ENCODE data around the gene DIDO1. TPM values are rescaled to one million over a fixed set of nuclear protein-coding genes. Genes with fewer than 3 reads are reported as not detected.

The DIDO1 gene
- total RNA-seq, 1 experiment from 2014 or later = 120 TPM

GRCh38 chr20:62885046-62885895, 41.0 kb downstream of the DIDO1 start:
- no peak overlapping the region for H3K27ac Mint-ChIP-seq (ENCODE audit: unreplicated experiment)
- Histone ChIP-seq H3K4me1 (no peaks in the 10 kb centered on the region), H3K9me3 (no peaks in the 10 kb centered on the region), H3K36me3 (ENCODE audit: control insufficient read depth, insufficient read depth, low read length) (peaks cover 11% of the 10 kb centered on the region), H3K4me3 (ENCODE audit: low read depth, low read length) (no peak overlapping the region), H3K27me3 (replicated peaks; ENCODE audit: control insufficient read depth, insufficient read depth, low read length) (no peaks in the 10 kb centered on the region)
- ChIA-PET POLR2A (no interaction called here), CTCF (interaction anchor here (0.6 to 0.9 kb wide), 2 partner anchors 9 to 14 kb away, joined by 3 read pairs; no protein-coding TSS in a partner anchor)
- H3K4me1 Mint-ChIP-seq (ENCODE audit: low read depth, unreplicated experiment) = no peaks in the 10 kb centered on the region
- no peaks in the 10 kb centered on the region for H3K27me3 Mint-ChIP-seq (ENCODE audit: insufficient read depth, unreplicated experiment)
- TF ChIP-seq, protein P1, sequence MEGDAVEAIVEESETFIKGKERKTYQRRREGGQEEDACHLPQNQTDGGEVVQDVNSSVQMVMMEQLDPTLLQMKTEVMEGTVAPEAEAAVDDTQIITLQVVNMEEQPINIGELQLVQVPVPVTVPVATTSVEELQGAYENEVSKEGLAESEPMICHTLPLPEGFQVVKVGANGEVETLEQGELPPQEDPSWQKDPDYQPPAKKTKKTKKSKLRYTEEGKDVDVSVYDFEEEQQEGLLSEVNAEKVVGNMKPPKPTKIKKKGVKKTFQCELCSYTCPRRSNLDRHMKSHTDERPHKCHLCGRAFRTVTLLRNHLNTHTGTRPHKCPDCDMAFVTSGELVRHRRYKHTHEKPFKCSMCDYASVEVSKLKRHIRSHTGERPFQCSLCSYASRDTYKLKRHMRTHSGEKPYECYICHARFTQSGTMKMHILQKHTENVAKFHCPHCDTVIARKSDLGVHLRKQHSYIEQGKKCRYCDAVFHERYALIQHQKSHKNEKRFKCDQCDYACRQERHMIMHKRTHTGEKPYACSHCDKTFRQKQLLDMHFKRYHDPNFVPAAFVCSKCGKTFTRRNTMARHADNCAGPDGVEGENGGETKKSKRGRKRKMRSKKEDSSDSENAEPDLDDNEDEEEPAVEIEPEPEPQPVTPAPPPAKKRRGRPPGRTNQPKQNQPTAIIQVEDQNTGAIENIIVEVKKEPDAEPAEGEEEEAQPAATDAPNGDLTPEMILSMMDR (IDR thresholded peaks at IDR 0.05; ENCODE audit: insufficient read depth in 1 of 2, low read depth in 1 of 2, low read length in 1 of 2, severe bottlenecking in 1 of 2, unreplicated experiment in 1 of 2) = no peak
- H3K4me3 Mint-ChIP-seq (ENCODE audit: unreplicated experiment) = no peak overlapping the region
- no TSS peak for BruUV-seq (replicated peaks)
- no peak for DNase-seq
- H3K36me3 Mint-ChIP-seq (ENCODE audit: insufficient read depth, unreplicated experiment) = peaks cover 76% of the 10 kb centered on the region
- intact Hi-C loops (cut with micrococcal nuclease; ENCODE audit: unreplicated experiment) = no loop called here
- H3K9me3 Mint-ChIP-seq (ENCODE audit: unreplicated experiment) = no peaks in the 10 kb centered on the region

- H3K27ac Mint-ChIP-seq (ENCODE audit: unreplicated experiment) = no peak overlapping the region
- no peak overlapping the region for H3K4me3 Mint-ChIP-seq (ENCODE audit: unreplicated experiment)
- no peaks in the 10 kb centered on the region for H3K27me3 ChIP-seq (replicated peaks; ENCODE audit: control insufficient read depth, insufficient read depth, low read length)
- no peak overlapping the region for H3K4me3 ChIP-seq (ENCODE audit: low read depth, low read length)
- TF ChIP-seq, protein P1 (IDR thresholded peaks at IDR 0.05; ENCODE audit: insufficient read depth in 1 of 2, low read depth in 1 of 2, low read length in 1 of 2, severe bottlenecking in 1 of 2, unreplicated experiment in 1 of 2) = no peak
- intact Hi-C loops (cut with micrococcal nuclease; ENCODE audit: unreplicated experiment) = no loop called here
- H3K4me1 ChIP-seq = no peaks in the 10 kb centered on the region
- POLR2A ChIA-PET = no interaction called here
- CTCF ChIA-PET = interaction anchor here (0.6 to 0.9 kb wide), 2 partner anchors 10 to 13 kb away, joined by 3 read pairs; no protein-coding TSS in a partner anchor
- no peak for DNase-seq
- H3K36me3 Mint-ChIP-seq (ENCODE audit: insufficient read depth, unreplicated experiment) = peaks cover 72% of the 10 kb centered on the region
- 0 out of 2 replicates have a peak, but pooled peaks cover 6% of the 10 kb centered on the region for H3K36me3 ChIP-seq (ENCODE audit: control insufficient read depth, insufficient read depth, low read length)
- BruUV-seq (replicated peaks) = no TSS peak
- no peaks in the 10 kb centered on the region for H3K9me3 ChIP-seq
- no peaks in the 10 kb centered on the region for H3K4me1 Mint-ChIP-seq (ENCODE audit: low read depth, unreplicated experiment)
- no peaks in the 10 kb centered on the region for H3K27me3 Mint-ChIP-seq (ENCODE audit: insufficient read depth, unreplicated experiment)
- H3K9me3 Mint-ChIP-seq (ENCODE audit: unreplicated experiment) = no peaks in the 10 kb centered on the region
Measured at GRCh38 chr20:62884556-62884955, 41.7 kb downstream of the DIDO1 start.

GRCh38 chr20:62882426-62882825, 43.9 kb downstream of the DIDO1 start:
- TF ChIP-seq, protein P1 (IDR thresholded peaks at IDR 0.05; ENCODE audit: insufficient read depth in 1 of 2, low read depth in 1 of 2, low read length in 1 of 2, severe bottlenecking in 1 of 2, unreplicated experiment in 1 of 2) = no peak
- ChIA-PET POLR2A (no interaction called here), CTCF (interaction anchor here (0.6 kb wide), 2 partner anchors 25 to 35 kb away, joined by 3 to 6 read pairs; no protein-coding TSS in a partner anchor)
- Mint-ChIP-seq H3K9me3 (ENCODE audit: unreplicated experiment) (no peaks in the 10 kb centered on the region), H3K27me3 (ENCODE audit: insufficient read depth, unreplicated experiment) (no peaks in the 10 kb centered on the region), H3K4me3 (ENCODE audit: unreplicated experiment) (no peak overlapping the region), H3K27ac (ENCODE audit: unreplicated experiment) (no peak overlapping the region), H3K4me1 (ENCODE audit: low read depth, unreplicated experiment) (no peaks in the 10 kb centered on the region), H3K36me3 (ENCODE audit: insufficient read depth, unreplicated experiment) (peaks cover 54% of the 10 kb centered on the region)
- H3K4me1 ChIP-seq = no peaks in the 10 kb centered on the region
- H3K27me3 ChIP-seq (replicated peaks; ENCODE audit: control insufficient read depth, insufficient read depth, low read length) = no peaks in the 10 kb centered on the region
- no peaks in the 10 kb centered on the region for H3K9me3 ChIP-seq
- BruUV-seq (replicated peaks) = no TSS peak
- no peak overlapping the region for H3K4me3 ChIP-seq (ENCODE audit: low read depth, low read length)
- H3K36me3 ChIP-seq (ENCODE audit: control insufficient read depth, insufficient read depth, low read length) = 0 out of 2 replicates have a peak, but pooled peaks cover 5% of the 10 kb centered on the region
- intact Hi-C loops (cut with micrococcal nuclease; ENCODE audit: unreplicated experiment) = no loop called here
- no peak for DNase-seq

Measured in Caco-2 (cell line).